Stomach (tissue), 4 donors: ENCODE measurements around the gene CAPNS2.

Experiments used
- CTCF ChIP-seq, 7 experiments: fragments of 450-650 bp in 4 of 7; fragments of 200-600 bp in 3 of 7; sonication (generic) in 3 of 7; IDR thresholded peaks; one replicate each; pipeline ENCODE4 v1.5.1; 2016 to 2019; ENCODE audit warnings: antibody characterized with exemption in 7 of 7, control low read depth in 2 of 7, mild to moderate bottlenecking in 1 of 7
- POLR2A ChIP-seq, 4 donors: fragments of 450-650 bp; IDR thresholded peaks; one replicate each; pipeline ENCODE4 v1.6.1; 2016; ENCODE audit warnings: antibody characterized with exemption in 4 of 4, control low read depth in 2 of 4, mild to moderate bottlenecking in 1 of 4, moderate library complexity in 1 of 4

- TF ChIP-seq CTCF (IDR thresholded peaks at IDR 0.05) (no peak), POLR2A (IDR thresholded peaks at IDR 0.05) (no peak)
Observed at GRCh38 chr16:55592306-55592705, 25.8 kb downstream of the CAPNS2 start.
